ENCODE measurements around the gene CDC42EP1. TPM values are rescaled to one million over a fixed set of nuclear protein-coding genes. Genes with fewer than 3 reads are reported as not detected.

The CDC42EP1 gene
- polyA plus RNA-seq, 3 donors: 5.9 to 13.2 (median 8.5) TPM

DNA sequence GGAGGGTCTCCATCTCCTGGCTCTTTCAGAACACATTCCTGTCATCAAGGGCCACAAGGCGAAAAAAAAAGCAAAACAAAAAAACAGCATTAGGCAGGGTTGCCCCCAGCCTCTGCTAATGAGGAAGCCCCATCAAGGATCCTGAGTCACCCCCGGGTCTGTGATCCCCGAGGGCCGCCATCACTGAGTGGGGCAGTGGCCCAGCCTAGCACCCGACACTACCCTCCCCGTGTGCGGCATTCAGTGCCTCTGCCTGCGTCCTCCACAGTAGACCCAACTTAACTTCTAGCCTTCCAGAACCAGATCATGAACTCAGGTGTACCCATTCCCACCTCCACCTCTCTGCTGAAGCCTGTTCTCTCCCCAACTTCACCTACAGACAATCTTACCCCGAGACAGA is 6.6 kb upstream of the CDC42EP1 start:
- Histone ChIP-seq H3K27ac (ENCODE audit: low read depth in 1 of 2, low read length in 2 of 2) (no peak overlapping the region), H3K9ac (ENCODE audit: insufficient read depth, low read length, poor library complexity, severe bottlenecking) (no peak overlapping the region), H3K79me2 (ENCODE audit: insufficient read depth, low read length) (no peaks in the 10 kb centered on the region), H3K36me3 (replicated peaks in 1 of 2; ENCODE audit: control insufficient read depth in 1 of 2, insufficient read depth in 2 of 2, low read length in 2 of 2) (no peaks in the 10 kb centered on the region), H3K4me1 (ENCODE audit: control insufficient read depth in 1 of 2, insufficient read depth in 2 of 2, low read length in 2 of 2) (peaks cover 5 to 9% of the 10 kb centered on the region in 2 donors), H3K27me3 (ENCODE audit: control insufficient read depth in 2 of 2, insufficient read depth in 2 of 2, low read length in 2 of 2) (peaks cover 4 to 27% of the 10 kb centered on the region in 2 donors), H3K4me3 (replicated peaks in 1 of 3; ENCODE audit: low read depth in 2 of 3, low read length in 3 of 3) (no peak overlapping the region), H2AFZ (ENCODE audit: insufficient read depth, low read depth, low read length, poor library complexity, severe bottlenecking) (no peak overlapping the region), H4K20me1 (ENCODE audit: insufficient read depth, low read length) (no peaks in the 10 kb centered on the region), H3K4me2 (replicated peaks; ENCODE audit: extremely low read depth, low read length, poor library complexity, severe bottlenecking) (no peak overlapping the region), H3K9me3 (replicated peaks in 1 of 2; ENCODE audit: control insufficient read depth in 1 of 2, insufficient read depth in 1 of 2, low read length in 2 of 2) (no peaks in the 10 kb centered on the region)
- H3K9me3 Mint-ChIP-seq: peaks cover 0 to 4% (median 0%) of the 10 kb centered on the region in 7 donors
- intact Hi-C loops (cut with micrococcal nuclease): no loop called here
- H3K36me3 Mint-ChIP-seq: no peaks in the 10 kb centered on the region
- peaks cover 35 to 54% (median 35%) of the 10 kb centered on the region in 3 donors for H3K27me3 Mint-ChIP-seq (ENCODE audit: low read depth in 3 of 3)
- no peak overlapping the region for H3K4me3 Mint-ChIP-seq
- TF ChIP-seq, protein P1, sequence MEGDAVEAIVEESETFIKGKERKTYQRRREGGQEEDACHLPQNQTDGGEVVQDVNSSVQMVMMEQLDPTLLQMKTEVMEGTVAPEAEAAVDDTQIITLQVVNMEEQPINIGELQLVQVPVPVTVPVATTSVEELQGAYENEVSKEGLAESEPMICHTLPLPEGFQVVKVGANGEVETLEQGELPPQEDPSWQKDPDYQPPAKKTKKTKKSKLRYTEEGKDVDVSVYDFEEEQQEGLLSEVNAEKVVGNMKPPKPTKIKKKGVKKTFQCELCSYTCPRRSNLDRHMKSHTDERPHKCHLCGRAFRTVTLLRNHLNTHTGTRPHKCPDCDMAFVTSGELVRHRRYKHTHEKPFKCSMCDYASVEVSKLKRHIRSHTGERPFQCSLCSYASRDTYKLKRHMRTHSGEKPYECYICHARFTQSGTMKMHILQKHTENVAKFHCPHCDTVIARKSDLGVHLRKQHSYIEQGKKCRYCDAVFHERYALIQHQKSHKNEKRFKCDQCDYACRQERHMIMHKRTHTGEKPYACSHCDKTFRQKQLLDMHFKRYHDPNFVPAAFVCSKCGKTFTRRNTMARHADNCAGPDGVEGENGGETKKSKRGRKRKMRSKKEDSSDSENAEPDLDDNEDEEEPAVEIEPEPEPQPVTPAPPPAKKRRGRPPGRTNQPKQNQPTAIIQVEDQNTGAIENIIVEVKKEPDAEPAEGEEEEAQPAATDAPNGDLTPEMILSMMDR (IDR thresholded peaks at IDR 0.05): no peak
- 84% methylated on average over 9 of the region's 9 CpGs for whole genome bisulfite sequencing (ENCODE audit: insufficient coverage)
- H3K27ac Mint-ChIP-seq: no peak overlapping the region
- H3K4me1 Mint-ChIP-seq: peaks cover 6% of the 10 kb centered on the region
- no peak for DNase-seq

- H3K27me3 Mint-ChIP-seq (ENCODE audit: low read depth in 3 of 3): peaks cover 46 to 67% (median 47%) of the 10 kb centered on the region in 3 donors
- no peak overlapping the region for H3K27ac Mint-ChIP-seq
- Histone ChIP-seq H3K79me2 (ENCODE audit: insufficient read depth, low read length) (no peaks in the 10 kb centered on the region), H3K27ac (ENCODE audit: low read depth in 1 of 2, low read length in 2 of 2) (no peak overlapping the region), H4K20me1 (ENCODE audit: insufficient read depth, low read length) (no peaks in the 10 kb centered on the region), H3K9ac (ENCODE audit: insufficient read depth, low read length, poor library complexity, severe bottlenecking) (no peak overlapping the region), H3K4me2 (replicated peaks; ENCODE audit: extremely low read depth, low read length, poor library complexity, severe bottlenecking) (no peak overlapping the region), H3K4me1 (ENCODE audit: control insufficient read depth in 1 of 2, insufficient read depth in 2 of 2, low read length in 2 of 2) (peaks cover 10 to 16% of the 10 kb centered on the region in 2 donors), H2AFZ (ENCODE audit: insufficient read depth, low read depth, low read length, poor library complexity, severe bottlenecking) (no peak overlapping the region), H3K4me3 (replicated peaks in 1 of 3; ENCODE audit: low read depth in 2 of 3, low read length in 3 of 3) (no peak overlapping the region), H3K27me3 (ENCODE audit: control insufficient read depth in 2 of 2, insufficient read depth in 2 of 2, low read length in 2 of 2) (peaks cover 4 to 39% of the 10 kb centered on the region in 2 donors), H3K36me3 (replicated peaks in 1 of 2; ENCODE audit: control insufficient read depth in 1 of 2, insufficient read depth in 2 of 2, low read length in 2 of 2) (no peaks in the 10 kb centered on the region), H3K9me3 (replicated peaks in 1 of 2; ENCODE audit: control insufficient read depth in 1 of 2, insufficient read depth in 1 of 2, low read length in 2 of 2) (no peaks in the 10 kb centered on the region)
- peaks cover 0 to 5% (median 0%) of the 10 kb centered on the region in 7 donors for H3K9me3 Mint-ChIP-seq
- intact Hi-C loops (cut with micrococcal nuclease): no loop called here
- DNase-seq: no peak
- TF ChIP-seq, protein P1 (IDR thresholded peaks at IDR 0.05): no peak
- H3K36me3 Mint-ChIP-seq: peaks cover 0 to 3% of the 10 kb centered on the region in 2 donors
- H3K4me3 Mint-ChIP-seq: peak overlapping the region in 1 of 2 donors; percentile 26
- H3K4me1 Mint-ChIP-seq: peaks cover 11% of the 10 kb centered on the region
Observed at GRCh38 chr22:37555029-37555428, 5.3 kb upstream of the CDC42EP1 start.

Data from CD14-positive monocyte (primary cell).